GM23338 (cell line): ENCODE results near the gene AMBRA1. TPM values are rescaled to one million over a fixed set of nuclear protein-coding genes. Genes with fewer than 3 reads are reported as not detected.

ENCODE experiments used
- ATAC-seq: fragments of 200-7000 bp; cut with Tn5 transposase; 3 replicates; pipeline ENCODE4 v1.9.1; 2020
- DNase-seq: peaks from one replicate; pipeline ENCODE4 v3.0.0-alpha.2; 2015; ENCODE audit warnings: low spot score
- H2AFZ ChIP-seq: fragments of 200-600 bp; sonication (generic); 2 replicates; pipeline ENCODE4 v1.8.0; 2016; ENCODE audit warnings: antibody characterized with exemption, mild to moderate bottlenecking, moderate library complexity
- H3F3A ChIP-seq: fragments of 200-600 bp; sonication (generic); replicated peaks from 2 replicates; pipeline ENCODE4 v1.8.0; 2017; ENCODE audit warnings: antibody characterized with exemption, mixed run types, low read depth
- H3K27ac ChIP-seq: fragments of 200-600 bp; sonication (generic); 2 replicates; pipeline ENCODE4 v1.6.1; 2016; ENCODE audit warnings: low read depth
- H3K27me3 ChIP-seq: fragments of 200-600 bp; sonication (generic); 2 replicates; pipeline ENCODE4 v1.8.0; 2016; ENCODE audit warnings: mild to moderate bottlenecking, mixed run types, moderate library complexity; ENCODE audit not compliant: insufficient read depth
- H3K36me3 ChIP-seq: fragments of 200-600 bp; sonication (generic); 2 replicates; pipeline ENCODE4 v1.8.0; 2016; ENCODE audit warnings: mild to moderate bottlenecking; ENCODE audit not compliant: insufficient read depth
- H3K4me1 ChIP-seq: fragments of 200-600 bp; sonication (generic); 2 replicates; pipeline ENCODE4 v1.8.0; 2016; ENCODE audit warnings: mild to moderate bottlenecking, moderate library complexity; ENCODE audit not compliant: insufficient read depth
- H3K4me2 ChIP-seq: fragments of 200-600 bp; sonication (generic); 2 replicates; pipeline ENCODE4 v1.7.1; 2017; ENCODE audit warnings: mixed run types
- H3K4me3 ChIP-seq: fragments of 200-600 bp; sonication (generic); 2 replicates; pipeline ENCODE4 v1.6.1; 2016; ENCODE audit warnings: mixed run types
- H3K79me2 ChIP-seq: fragments of 200-600 bp; sonication (generic); replicated peaks from 2 replicates; pipeline ENCODE4 v1.8.0; 2017; ENCODE audit warnings: mild to moderate bottlenecking; ENCODE audit not compliant: insufficient read depth
- H3K9me2 ChIP-seq: fragments of 200-600 bp; sonication (generic); 2 replicates; pipeline ENCODE4 v1.8.0; 2017; ENCODE audit not compliant: insufficient read depth
- H4K20me1 ChIP-seq: fragments of 200-600 bp; sonication (generic); replicated peaks from 2 replicates; pipeline ENCODE4 v1.8.0; 2017; ENCODE audit warnings: mild to moderate bottlenecking; ENCODE audit not compliant: insufficient read depth
- H3K27ac Mint-ChIP-seq: 2 replicates; pipeline ENCODE4 v1.8.0; 2020; ENCODE audit warnings: inconsistent platforms, mild to moderate bottlenecking, moderate library complexity, mixed read lengths
- H3K27me3 Mint-ChIP-seq: 3 replicates; pipeline ENCODE4 v1.8.0; 2022; ENCODE audit warnings: low read depth, mild to moderate bottlenecking, moderate library complexity, mixed read lengths, inconsistent platforms; ENCODE audit not compliant: insufficient read depth, poor library complexity
- H3K36me3 Mint-ChIP-seq: 3 replicates; pipeline ENCODE4 v1.8.0; 2021; ENCODE audit warnings: low read depth, mild to moderate bottlenecking, inconsistent platforms, moderate library complexity, mixed read lengths
- H3K4me1 Mint-ChIP-seq: 3 replicates; pipeline ENCODE4 v1.8.0; 2020; ENCODE audit warnings: mild to moderate bottlenecking, inconsistent platforms, mixed read lengths
- H3K4me3 Mint-ChIP-seq: 3 replicates; pipeline ENCODE4 v1.8.0; 2021; ENCODE audit warnings: moderate library complexity, mild to moderate bottlenecking, inconsistent platforms, mixed read lengths
- H3K9me3 Mint-ChIP-seq: 3 replicates; pipeline ENCODE4 v1.8.0; 2020; ENCODE audit warnings: moderate library complexity, mild to moderate bottlenecking, inconsistent platforms, mixed read lengths
- EZH2 ChIP-seq: fragments of 200-600 bp; sonication (generic); IDR thresholded peaks from one replicate; pipeline ENCODE4 v1.8.0; 2017; ENCODE audit warnings: antibody characterized with exemption, mild to moderate bottlenecking, low read depth; ENCODE audit not compliant: unreplicated experiment
- EZH2phosphoT487 ChIP-seq: fragments of 200-600 bp; sonication (generic); IDR thresholded peaks from one replicate; pipeline ENCODE4 v1.8.1; 2018; ENCODE audit warnings: antibody characterized with exemption; ENCODE audit not compliant: unreplicated experiment
- REST ChIP-seq: IDR thresholded peaks from one replicate; pipeline ENCODE4 v1.6.1; 2018; ENCODE audit warnings: antibody characterized with exemption; ENCODE audit not compliant: unreplicated experiment
- STAT1 ChIP-seq: IDR thresholded peaks from one replicate; pipeline ENCODE4 v1.6.1; 2016; ENCODE audit warnings: antibody characterized with exemption; ENCODE audit not compliant: unreplicated experiment
- ZNF331 ChIP-seq: fragments of 250-450 bp; sonication (Bioruptor Pico); IDR thresholded peaks from 2 replicates; pipeline ENCODE4 v1.5.0; 2020; ENCODE audit warnings: low read depth, mild to moderate bottlenecking, moderate library complexity
- polyA plus RNA-seq: library from polyadenylated mRNA; unstranded; fragments of >200 nt; fragmentation: Nextera tagmentation; extraction: Ambion mirVana; gene quantifications from 2 replicates; pipeline ENCODE4 v1.2.1, GENCODE V29; 2016
- total RNA-seq: library from RNA; depleted of rRNA; stranded (reverse); fragments of >200 nt; shearing (Covaris generic); gene quantifications from 2 replicates; pipeline ENCODE4 v1.2.3, GENCODE V29; 2014
- TF ChIP-seq, protein P1 (sequence below): fragments of 250-450 bp; sonication (Bioruptor Pico); IDR thresholded peaks from 2 replicates; pipeline ENCODE4 v1.5.0; 2020; ENCODE audit warnings: mild to moderate bottlenecking, moderate library complexity
- TF ChIP-seq, protein P2 (sequence below): IDR thresholded peaks from 2 replicates; pipeline ENCODE4 v1.6.1; 2016; ENCODE audit warnings: antibody characterized with exemption

AMBRA1 gene
- total and polyA plus RNA-seq, 2 experiments from 2014 or later = 8.3 to 34.8 TPM

DNA sequence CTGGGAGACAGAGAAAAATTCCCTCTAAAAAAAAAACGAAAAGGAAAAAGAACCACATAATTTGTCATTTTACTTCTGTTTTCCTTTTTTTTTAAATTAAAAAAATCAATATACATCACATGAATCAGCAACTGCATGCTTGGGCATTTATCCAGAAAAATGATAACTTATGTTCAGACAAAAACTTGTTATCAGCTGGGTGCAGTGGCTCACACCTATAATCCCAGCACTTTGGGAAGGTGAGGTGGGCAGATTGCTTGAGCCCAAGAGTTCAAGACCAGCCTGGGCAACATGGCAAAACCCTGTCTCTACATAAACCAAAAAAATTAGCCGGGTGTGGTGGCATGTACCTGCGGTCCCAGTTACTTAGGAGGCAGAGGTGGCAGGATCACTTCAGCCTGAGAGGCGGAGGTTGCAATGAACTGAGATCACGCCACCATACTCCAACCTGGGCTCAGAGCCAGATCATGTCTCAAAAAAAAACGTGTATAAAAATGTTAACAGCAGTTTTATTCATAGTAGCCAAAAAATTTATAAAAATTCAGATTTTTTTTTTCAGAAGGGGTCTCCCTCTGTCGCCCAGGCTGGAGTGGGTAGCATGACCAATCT is 28.5 kb downstream of the AMBRA1 start:
- no peak overlapping the region for H3K27ac Mint-ChIP-seq
- Histone ChIP-seq H3K79me2 (peaks cover 95% of the 10 kb centered on the region), H2AFZ (no peak overlapping the region), H3K27ac (no peak overlapping the region), H3K4me1 (peaks cover 4% of the 10 kb centered on the region; the same call in 1 of the 2 replicates), H3K4me3 (no peak overlapping the region), H4K20me1 (peaks cover 33% of the 10 kb centered on the region), H3K9me2 (no peaks in the 10 kb centered on the region), H3K4me2 (no peak overlapping the region), H3K27me3 (no peaks in the 10 kb centered on the region), H3K36me3 (no peaks in the 10 kb centered on the region), H3F3A (no peaks in the 10 kb centered on the region)
- H3K9me3 Mint-ChIP-seq = no peaks in the 10 kb centered on the region; the same call in 2 of the 3 replicates
- TF ChIP-seq, protein P1, sequence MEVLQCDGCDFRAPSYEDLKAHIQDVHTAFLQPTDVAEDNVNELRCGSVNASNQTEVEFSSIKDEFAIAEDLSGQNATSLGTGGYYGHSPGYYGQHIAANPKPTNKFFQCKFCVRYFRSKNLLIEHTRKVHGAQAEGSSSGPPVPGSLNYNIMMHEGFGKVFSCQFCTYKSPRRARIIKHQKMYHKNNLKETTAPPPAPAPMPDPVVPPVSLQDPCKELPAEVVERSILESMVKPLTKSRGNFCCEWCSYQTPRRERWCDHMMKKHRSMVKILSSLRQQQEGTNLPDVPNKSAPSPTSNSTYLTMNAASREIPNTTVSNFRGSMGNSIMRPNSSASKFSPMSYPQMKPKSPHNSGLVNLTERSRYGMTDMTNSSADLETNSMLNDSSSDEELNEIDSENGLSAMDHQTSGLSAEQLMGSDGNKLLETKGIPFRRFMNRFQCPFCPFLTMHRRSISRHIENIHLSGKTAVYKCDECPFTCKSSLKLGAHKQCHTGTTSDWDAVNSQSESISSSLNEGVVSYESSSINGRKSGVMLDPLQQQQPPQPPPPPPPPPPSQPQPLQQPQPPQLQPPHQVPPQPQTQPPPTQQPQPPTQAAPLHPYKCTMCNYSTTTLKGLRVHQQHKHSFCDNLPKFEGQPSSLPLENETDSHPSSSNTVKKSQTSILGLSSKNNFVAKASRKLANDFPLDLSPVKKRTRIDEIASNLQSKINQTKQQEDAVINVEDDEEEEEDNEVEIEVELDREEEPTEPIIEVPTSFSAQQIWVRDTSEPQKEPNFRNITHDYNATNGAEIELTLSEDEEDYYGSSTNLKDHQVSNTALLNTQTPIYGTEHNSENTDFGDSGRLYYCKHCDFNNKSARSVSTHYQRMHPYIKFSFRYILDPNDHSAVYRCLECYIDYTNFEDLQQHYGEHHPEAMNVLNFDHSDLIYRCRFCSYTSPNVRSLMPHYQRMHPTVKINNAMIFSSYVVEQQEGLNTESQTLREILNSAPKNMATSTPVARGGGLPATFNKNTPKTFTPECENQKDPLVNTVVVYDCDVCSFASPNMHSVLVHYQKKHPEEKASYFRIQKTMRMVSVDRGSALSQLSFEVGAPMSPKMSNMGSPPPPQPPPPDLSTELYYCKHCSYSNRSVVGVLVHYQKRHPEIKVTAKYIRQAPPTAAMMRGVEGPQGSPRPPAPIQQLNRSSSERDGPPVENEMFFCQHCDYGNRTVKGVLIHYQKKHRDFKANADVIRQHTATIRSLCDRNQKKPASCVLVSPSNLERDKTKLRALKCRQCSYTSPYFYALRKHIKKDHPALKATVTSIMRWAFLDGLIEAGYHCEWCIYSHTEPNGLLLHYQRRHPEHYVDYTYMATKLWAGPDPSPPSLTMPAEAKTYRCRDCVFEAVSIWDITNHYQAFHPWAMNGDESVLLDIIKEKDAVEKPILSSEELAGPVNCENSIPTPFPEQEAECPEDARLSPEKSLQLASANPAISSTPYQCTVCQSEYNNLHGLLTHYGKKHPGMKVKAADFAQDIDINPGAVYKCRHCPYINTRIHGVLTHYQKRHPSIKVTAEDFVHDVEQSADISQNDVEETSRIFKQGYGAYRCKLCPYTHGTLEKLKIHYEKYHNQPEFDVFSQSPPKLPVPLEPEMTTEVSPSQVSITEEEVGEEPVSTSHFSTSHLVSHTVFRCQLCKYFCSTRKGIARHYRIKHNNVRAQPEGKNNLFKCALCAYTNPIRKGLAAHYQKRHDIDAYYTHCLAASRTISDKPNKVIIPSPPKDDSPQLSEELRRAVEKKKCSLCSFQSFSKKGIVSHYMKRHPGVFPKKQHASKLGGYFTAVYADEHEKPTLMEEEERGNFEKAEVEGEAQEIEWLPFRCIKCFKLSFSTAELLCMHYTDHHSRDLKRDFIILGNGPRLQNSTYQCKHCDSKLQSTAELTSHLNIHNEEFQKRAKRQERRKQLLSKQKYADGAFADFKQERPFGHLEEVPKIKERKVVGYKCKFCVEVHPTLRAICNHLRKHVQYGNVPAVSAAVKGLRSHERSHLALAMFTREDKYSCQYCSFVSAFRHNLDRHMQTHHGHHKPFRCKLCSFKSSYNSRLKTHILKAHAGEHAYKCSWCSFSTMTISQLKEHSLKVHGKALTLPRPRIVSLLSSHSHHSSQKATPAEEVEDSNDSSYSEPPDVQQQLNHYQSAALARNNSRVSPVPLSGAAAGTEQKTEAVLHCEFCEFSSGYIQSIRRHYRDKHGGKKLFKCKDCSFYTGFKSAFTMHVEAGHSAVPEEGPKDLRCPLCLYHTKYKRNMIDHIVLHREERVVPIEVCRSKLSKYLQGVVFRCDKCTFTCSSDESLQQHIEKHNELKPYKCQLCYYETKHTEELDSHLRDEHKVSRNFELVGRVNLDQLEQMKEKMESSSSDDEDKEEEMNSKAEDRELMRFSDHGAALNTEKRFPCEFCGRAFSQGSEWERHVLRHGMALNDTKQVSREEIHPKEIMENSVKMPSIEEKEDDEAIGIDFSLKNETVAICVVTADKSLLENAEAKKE = no peak
- TF ChIP-seq, protein P2, sequence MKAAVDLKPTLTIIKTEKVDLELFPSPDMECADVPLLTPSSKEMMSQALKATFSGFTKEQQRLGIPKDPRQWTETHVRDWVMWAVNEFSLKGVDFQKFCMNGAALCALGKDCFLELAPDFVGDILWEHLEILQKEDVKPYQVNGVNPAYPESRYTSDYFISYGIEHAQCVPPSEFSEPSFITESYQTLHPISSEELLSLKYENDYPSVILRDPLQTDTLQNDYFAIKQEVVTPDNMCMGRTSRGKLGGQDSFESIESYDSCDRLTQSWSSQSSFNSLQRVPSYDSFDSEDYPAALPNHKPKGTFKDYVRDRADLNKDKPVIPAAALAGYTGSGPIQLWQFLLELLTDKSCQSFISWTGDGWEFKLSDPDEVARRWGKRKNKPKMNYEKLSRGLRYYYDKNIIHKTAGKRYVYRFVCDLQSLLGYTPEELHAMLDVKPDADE = no peak
- no peak for TF ChIP-seq STAT1
- no peak for TF ChIP-seq ZNF331
- no peak for TF ChIP-seq EZH2
- TF ChIP-seq REST = no peak
- TF ChIP-seq EZH2phosphoT487 = no peak
- H3K36me3 Mint-ChIP-seq = no peaks in the 10 kb centered on the region
- H3K27me3 Mint-ChIP-seq = no peaks in the 10 kb centered on the region
- DNase-seq (no peak), ATAC-seq (no peak)
- H3K4me3 Mint-ChIP-seq = no peak overlapping the region
- peaks cover 2% of the 10 kb centered on the region; the same call in 1 of the 3 replicates for H3K4me1 Mint-ChIP-seq
